HG03039 (cell line): ENCODE data around the gene PADI6.

Experiments
- ATAC-seq: cut with Tn5 transposase; IDR thresholded peaks from one replicate; pipeline ENCODE4 v1.9.1; 2021; ENCODE audit warnings: mild to moderate bottlenecking, moderate library complexity; ENCODE audit not compliant: unreplicated experiment

PADI6 gene

DNA sequence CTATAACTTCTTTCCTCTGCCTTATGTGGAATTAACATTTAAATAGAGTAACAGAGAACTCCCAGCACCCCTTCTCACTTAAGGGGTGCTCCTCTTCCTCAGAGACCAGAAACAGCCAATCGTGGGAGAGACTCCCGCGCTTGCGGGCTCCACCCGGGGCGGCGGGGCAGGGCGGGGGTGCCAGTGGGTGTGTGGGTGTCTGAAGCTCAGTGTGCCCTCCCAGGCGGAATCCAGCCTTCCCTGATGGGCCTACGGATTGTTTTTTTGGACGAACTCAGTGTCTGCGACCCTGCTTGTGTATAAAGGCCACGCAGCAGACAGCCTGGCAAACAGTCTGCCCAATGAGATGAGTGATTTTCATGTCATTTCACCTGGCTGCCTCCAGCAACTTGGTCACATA, 61.3 kb downstream of the PADI6 start:
- no peak for ATAC-seq

DNA sequence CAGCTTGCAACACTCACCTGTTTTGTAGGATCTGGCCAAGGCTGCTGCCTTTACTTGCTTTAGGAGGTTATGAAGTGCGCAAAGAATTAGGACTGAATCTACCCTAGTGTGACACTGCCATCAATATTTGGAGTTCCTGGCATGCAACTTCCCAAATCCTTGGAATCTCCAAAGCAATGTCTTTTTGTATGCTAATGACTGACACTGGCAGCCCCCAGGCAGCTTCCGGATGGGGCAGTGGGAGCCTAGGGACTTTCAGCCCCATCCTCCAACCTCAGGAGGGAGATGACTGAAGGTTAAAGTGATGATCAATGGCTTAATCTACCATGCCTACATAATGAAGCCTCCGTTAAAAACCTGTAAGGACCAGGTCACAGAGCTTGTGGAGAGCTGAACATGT, 62.0 kb downstream of the PADI6 start:
- no peak for ATAC-seq

- no peak for ATAC-seq
Measured at GRCh38 chr1:17434601-17435000, 62.6 kb downstream of the PADI6 start.

- no peak for ATAC-seq
Measured at GRCh38 chr1:17436380-17437174, 64.6 kb downstream of the PADI6 start.

DNA sequence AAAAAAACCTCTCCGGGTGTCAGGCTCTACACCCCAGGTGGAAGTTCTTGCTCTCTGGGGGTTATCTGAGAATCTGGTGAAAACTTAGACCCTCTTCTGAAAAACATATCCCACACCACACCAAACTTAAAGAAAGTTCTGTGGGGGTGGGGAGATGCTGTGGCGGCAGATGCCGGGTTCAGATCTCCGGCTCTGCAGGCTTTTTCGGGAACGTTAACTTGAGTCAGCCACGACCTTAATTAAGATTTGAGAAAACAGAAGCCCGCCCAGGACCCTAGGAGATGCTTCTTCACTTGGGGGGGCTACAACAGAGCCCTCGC, 65.2 kb downstream of the PADI6 start:
- ATAC-seq = no peak

DNA sequence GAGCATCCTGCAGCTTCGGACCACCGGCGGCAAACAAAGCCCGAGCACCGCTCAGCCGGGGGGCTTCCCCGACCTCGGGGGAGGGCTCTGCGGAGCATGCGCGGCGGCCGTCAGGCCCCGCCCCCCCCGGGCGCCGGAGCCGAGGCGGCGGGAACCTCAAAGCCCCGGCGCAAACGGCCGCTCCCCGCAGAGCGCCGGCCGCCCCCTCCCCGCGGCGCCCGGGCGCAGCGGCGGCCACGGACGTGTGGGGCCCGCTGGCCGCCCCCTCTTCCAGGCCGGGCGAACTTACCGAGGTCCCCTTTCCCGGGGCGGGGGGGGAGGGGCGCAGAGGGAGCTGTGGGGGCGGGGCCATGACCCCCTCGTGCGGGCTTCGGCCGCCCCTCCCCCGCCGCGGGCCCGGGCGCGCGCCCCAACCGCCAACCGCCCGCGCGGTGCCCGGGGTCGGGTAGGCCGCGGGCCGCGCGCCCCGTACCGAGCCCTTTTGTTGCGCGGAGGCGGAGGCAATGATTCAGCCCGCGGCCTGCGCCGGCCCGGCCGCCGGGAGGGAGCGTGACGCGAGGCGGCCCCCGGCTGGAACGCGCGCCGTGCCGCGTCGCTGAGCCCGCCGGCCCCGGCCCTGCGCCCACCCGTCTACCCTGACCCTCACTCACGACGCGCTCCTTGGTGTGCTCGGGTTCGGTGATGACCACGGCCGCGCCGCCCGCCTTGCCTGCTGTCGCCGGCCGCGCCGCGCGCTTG, 65.8 kb downstream of the PADI6 start:
- peak; percentile 26 for ATAC-seq

GRCh38 chr1:17438318-17439249, 66.6 kb downstream of the PADI6 start:
- ATAC-seq = peak; percentile 31

DNA sequence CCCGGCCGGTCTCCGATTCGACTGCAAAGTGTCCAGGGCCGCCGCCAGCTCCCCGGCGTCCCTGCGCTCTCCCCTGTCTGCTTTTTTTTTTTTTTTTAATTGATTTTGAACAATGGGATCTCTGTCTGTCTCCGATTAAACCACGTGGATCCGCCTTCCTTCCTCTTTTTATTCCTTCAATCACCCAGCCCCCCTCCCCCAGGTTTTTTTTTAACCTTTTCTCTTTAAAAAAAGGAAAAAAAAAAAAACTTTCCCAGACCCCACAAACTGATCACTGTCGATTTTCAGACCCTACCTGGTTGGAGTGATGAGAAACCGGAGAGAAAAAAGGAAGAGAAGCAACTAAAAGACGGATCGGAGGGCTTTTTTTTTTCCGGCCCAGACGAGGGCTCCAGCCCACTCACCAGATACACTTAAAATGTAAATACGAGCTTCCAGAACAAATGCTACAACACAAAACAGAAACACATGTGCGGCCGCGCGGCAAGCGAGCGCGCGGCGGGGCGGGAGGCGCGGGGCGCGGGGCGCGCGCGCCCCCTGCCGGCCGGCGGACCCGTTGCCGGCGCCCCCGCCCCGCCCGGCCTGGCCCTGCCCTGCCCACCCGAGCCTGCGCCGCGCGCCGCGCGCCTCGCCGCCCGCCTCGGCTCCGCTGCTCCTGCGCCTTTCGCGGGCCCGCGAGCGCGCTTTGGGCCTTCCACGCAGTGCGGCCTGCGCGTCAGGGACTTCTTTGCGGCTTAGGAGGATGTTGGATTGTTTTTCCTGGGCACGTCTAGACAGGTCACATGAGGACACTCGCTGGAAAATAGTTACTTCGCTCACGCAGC, 67.5 kb downstream of the PADI6 start, which contains the start of gene RCC2:
TSS of gene RCC2 (minus strand) at position 428 of the 824 bp plus-strand sequence. CDS start 1,163 bp downstream, outside the sequence.
- peak; percentile 27 for ATAC-seq

- no peak for ATAC-seq
Measured at GRCh38 chr1:17440074-17440826, 68.3 kb downstream of the PADI6 start.

GRCh38 chr1:17440827-17441168, 68.8 kb downstream of the PADI6 start:
- ATAC-seq = no peak

GRCh38 chr1:17441265-17441992, 69.4 kb downstream of the PADI6 start:
- ATAC-seq = no peak

DNA sequence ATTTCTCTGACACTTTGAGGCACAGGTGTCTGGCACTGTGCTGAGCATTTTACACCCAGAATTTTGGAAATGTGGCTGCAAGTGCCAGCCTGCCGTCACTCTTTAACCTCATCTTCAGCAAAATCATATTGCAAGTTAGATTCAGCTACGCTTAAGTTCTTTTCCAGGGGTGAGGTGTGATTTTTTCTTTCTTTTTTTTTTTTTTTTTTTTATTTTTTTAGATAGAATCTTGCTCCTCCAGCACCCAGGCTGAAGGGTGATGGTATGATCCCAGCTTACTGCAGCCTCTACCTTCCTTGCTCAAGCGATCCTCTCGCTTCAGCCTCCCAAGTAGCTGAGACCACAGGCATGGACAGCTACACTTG, 70.0 kb downstream of the PADI6 start:
- ATAC-seq = no peak

- ATAC-seq = no peak
Measured at GRCh38 chr1:17442841-17443240, 70.8 kb downstream of the PADI6 start.

GRCh38 chr1:17447501-17447992, 75.6 kb downstream of the PADI6 start:
- ATAC-seq = no peak
